AG04450 (cell line): ENCODE results near the gene FLCN. TPM values are rescaled to one million over a fixed set of nuclear protein-coding genes. Genes with fewer than 3 reads are reported as not detected.

Source experiments
- CTCF ChIA-PET: fragments of 300-600, 350-600 bp; formaldehyde crosslinking; extraction: SDS; loops from one replicate; lab custom pipeline; 2022; ENCODE audit warnings: antibody characterized with exemption, inconsistent platforms; lab: Charles Lee
- POLR2A ChIA-PET: fragments of 350-600 bp; formaldehyde crosslinking; extraction: SDS; loops from one replicate; lab custom pipeline; 2021; ENCODE audit warnings: antibody characterized with exemption, inconsistent platforms; lab: Yijun Ruan, JAX
- DNase-seq: peaks from one replicate; pipeline ENCODE4 v3.0.0-alpha.2; 2011; ENCODE audit warnings: low read depth, low spot score
- H3K27ac ChIP-seq: one replicate; pipeline ENCODE4 v1.5.1; 2012; ENCODE audit warnings: low read depth, low read length, control low read depth
- H3K27me3 ChIP-seq: one replicate; pipeline ENCODE4 v1.6.0; 2012; ENCODE audit warnings: low read length; ENCODE audit not compliant: control insufficient read depth, insufficient read depth
- H3K4me3 ChIP-seq: 2 replicates; pipeline ENCODE4 v1.5.1; 2011; ENCODE audit warnings: mild to moderate bottlenecking, low read depth, low read length, control low read depth
- H3K9me3 ChIP-seq: 2 replicates; pipeline ENCODE4 v1.5.1; 2012; ENCODE audit warnings: low read length; ENCODE audit not compliant: control insufficient read depth, insufficient read depth
- CTCF ChIP-seq: IDR thresholded peaks from 2 replicates; pipeline ENCODE4 v1.5.1; 2011; ENCODE audit warnings: low read depth, low read length, control low read depth, inconsistent platforms
- polyA plus RNA-seq: library from polyadenylated mRNA; depleted of rRNA; stranded (reverse); fragments of >200 nt; gene quantifications from 2 replicates; pipeline ENCODE4 v1.2.3, GENCODE V29; 2011

The FLCN gene
- polyA plus RNA-seq, 1 experiment: 13.7 TPM

GRCh38 chr17:17213775-17214174 lies 23.2 kb downstream of the FLCN start:
- no peak overlapping the region for H3K27ac ChIP-seq
- H3K9me3 ChIP-seq: no peaks in the 10 kb centered on the region; the same call in 1 of the 2 replicates
- no peaks in the 10 kb centered on the region for H3K27me3 ChIP-seq
- TF ChIP-seq CTCF: no peak
- H3K4me3 ChIP-seq: no peak overlapping the region
- POLR2A ChIA-PET: no interaction called here
- CTCF ChIA-PET: no interaction called here
- no peak for DNase-seq

GRCh38 chr17:17207998-17208397 lies 29.0 kb downstream of the FLCN start:
- H3K4me3 ChIP-seq: no peak overlapping the region
- ChIA-PET CTCF (interaction anchor here (0.7 kb wide), 1 partner anchor 62 kb away, joined by 5 read pairs; no protein-coding TSS in a partner anchor), POLR2A (interaction anchor here (0.9 kb wide), 1 partner anchor 18 kb away, joined by 9 read pairs; no protein-coding TSS in a partner anchor)
- TF ChIP-seq CTCF: no peak
- H3K9me3 ChIP-seq: no peaks in the 10 kb centered on the region; the same call in 1 of the 2 replicates
- no peak overlapping the region for H3K27ac ChIP-seq
- no peak for DNase-seq
- no peaks in the 10 kb centered on the region for H3K27me3 ChIP-seq

GRCh38 chr17:17206913-17207335 lies 30.0 kb downstream of the FLCN start:
- TF ChIP-seq CTCF: no peak
- CTCF ChIA-PET: no interaction called here
- Histone ChIP-seq H3K9me3 (no peaks in the 10 kb centered on the region; the same call in 1 of the 2 replicates), H3K4me3 (no peak overlapping the region), H3K27me3 (no peaks in the 10 kb centered on the region), H3K27ac (peak overlapping the region; percentile 31)
- DNase-seq: no peak
- POLR2A ChIA-PET: interaction anchor here (0.9 to 1.4 kb wide), 2 partner anchors 19 to 30 kb away, joined by 5 to 9 read pairs; partner anchors contain the start of gene FLCN

- ChIA-PET CTCF (no interaction called here), POLR2A (interaction anchor here (1.4 kb wide), 1 partner anchor 31 kb away, joined by 5 read pairs; the partner anchor contains the start of gene FLCN)
- H3K27ac ChIP-seq: peak within 1 kb of the TSS; percentile 31
- H3K9me3 ChIP-seq: no peaks in the 10 kb centered on the region; the same call in 1 of the 2 replicates
- no peak for DNase-seq
- no peaks in the 10 kb centered on the region for H3K27me3 ChIP-seq
- H3K4me3 ChIP-seq: peak within 1 kb of the TSS; percentile 58
- no peak for TF ChIP-seq CTCF
Measured at GRCh38 chr17:17206124-17206912, 30.6 kb downstream of the FLCN start, which contains the start of gene PLD6. TSS of gene PLD6 (minus strand) at chr17:17206333. CDS start at chr17:17206286, 47 bp downstream.
